ENCODE measurements around the gene PLEKHG3. TPM values are rescaled to one million over a fixed set of nuclear protein-coding genes. Genes with fewer than 3 reads are reported as not detected.

PLEKHG3 gene
- total RNA-seq, 2 donors from 2014 or later, result 2.4 to 8.8 TPM

DNA sequence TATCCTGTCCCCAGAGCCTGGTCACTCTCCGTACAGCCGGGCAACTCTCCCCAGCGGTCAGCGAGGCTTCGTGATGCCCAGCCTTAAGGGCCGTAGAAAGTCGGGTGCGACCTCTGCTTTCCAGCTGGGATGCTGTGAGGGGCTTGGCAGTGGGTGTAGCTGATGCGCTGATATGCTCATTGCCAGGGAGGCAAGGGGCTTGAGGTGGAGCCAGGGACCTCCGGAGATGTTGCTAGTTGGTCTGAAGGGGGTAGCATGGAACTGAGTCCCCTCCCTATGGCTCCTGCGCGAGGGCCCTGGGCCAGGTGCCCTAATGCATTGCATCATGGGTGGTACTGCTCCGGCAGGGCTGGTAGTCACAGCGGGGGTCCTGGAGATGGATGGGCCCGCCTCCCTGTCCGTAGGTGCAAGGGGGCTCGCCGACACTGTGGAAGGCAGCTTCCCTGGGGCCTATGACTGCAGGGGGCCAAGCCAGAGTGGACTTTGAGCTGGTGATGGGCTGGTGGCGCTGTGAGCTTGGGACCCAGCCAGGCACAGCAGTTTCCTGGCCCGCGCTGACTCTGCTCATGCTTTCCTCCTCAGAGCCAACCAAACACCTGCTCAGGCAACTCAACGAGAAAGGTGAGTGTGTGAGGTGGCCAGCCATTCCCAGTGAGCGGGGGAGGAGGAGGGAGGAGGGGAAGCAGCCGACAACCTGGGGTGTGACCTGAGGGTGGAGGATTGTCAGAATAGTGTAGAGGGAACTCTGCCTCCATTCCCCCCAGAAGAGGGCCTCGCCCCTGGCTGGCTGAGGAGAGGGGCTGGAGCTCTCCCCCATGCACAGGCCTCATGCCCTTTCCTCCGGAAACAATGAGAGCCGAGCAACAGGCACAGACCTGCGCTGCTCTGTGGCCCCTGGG, 32.3 kb downstream of the PLEKHG3 start:
- DNase-seq (no peak), ATAC-seq (replicated peaks in 1 of 2) (no peak)
- H3K4me3 Mint-ChIP-seq, result no peak overlapping the region
- no peaks in the 10 kb centered on the region for H3K4me1 Mint-ChIP-seq (ENCODE audit: low read depth)
- H3K9me3 Mint-ChIP-seq, result no peaks in the 10 kb centered on the region
- H3K27ac Mint-ChIP-seq, result no peak overlapping the region
- no peaks in the 10 kb centered on the region for H3K36me3 Mint-ChIP-seq (ENCODE audit: insufficient read depth in 2 of 2)
- H3K27me3 Mint-ChIP-seq (ENCODE audit: low read depth), result no peaks in the 10 kb centered on the region

DNA sequence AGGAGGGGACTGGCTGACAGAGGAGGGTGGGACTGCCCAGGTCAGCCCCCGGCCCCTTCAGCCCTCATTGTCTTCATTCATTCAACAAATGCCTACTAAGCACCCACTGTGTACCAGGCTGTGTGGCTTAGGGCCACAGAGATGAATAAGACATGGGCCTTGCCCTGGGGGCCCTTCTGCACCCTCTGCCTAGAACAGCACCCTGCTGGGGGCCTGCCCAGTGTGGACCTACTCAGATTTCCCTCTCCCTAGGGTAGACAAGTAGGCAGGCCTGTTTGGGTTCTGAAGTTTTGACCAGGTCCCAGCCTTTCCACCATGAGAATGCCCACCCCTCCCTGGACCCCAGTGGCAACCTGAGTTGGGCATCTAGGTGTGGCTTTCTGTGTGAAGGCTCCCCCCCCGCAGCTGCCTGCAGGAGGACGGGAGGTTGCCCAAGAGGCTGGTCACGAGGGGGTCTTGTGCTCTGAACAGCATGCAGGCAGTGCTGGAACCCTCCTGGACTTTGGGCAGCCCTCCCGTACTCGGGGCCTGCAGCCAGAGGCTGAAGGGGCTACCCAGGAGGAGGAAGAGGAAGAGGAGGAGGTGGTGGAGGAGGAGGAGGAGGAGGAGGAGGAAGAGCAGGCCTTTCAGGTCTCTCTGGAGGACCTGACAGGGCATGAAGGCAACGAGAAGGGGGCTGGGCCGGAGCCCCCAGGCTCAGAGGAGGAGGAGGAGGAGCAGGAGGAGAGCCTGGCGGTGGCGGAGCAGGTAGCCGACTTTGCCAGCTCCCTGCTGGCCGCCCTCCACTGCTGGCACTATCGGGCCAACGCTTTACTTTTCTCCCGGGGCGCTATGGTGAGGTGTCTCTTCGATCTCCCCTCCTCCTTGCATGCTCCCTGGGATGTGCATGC, 33.4 kb downstream of the PLEKHG3 start:
- DNase-seq (no peak), ATAC-seq (replicated peaks in 1 of 2) (no peak)
- Mint-ChIP-seq H3K4me3 (no peak overlapping the region), H3K27ac (no peak overlapping the region), H3K36me3 (ENCODE audit: insufficient read depth in 2 of 2) (no peaks in the 10 kb centered on the region), H3K9me3 (no peaks in the 10 kb centered on the region), H3K27me3 (ENCODE audit: low read depth) (no peaks in the 10 kb centered on the region), H3K4me1 (ENCODE audit: low read depth) (no peaks in the 10 kb centered on the region)

DNA sequence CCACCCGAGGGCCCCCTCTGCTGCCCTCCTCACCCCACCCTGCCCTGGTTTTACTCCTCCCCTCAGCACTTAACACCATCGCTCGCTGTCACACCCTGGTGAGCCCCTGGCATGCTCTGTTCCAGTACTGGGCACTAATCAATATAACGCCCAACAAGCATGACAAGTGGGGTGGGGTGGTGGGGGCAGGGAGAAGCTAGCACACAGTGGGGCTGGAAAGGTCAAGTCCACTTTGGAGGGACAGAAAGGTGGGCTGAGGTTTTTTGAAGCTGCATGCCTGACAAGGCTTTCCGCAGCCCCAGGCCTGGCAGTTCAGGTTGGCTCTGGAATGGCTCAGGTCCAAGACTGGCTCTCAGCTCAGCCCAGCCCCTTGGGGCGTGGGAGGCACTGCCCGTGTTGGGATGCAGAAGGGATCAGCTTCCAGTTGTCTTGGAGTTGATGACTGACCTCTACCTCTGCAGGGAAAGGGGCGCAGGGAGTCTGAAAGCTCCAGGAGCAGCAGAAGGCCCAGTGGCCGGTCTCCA, 34.1 kb downstream of the PLEKHG3 start:
- no peaks in the 10 kb centered on the region for H3K4me1 Mint-ChIP-seq (ENCODE audit: low read depth)
- H3K36me3 Mint-ChIP-seq (ENCODE audit: insufficient read depth in 2 of 2), result no peaks in the 10 kb centered on the region
- H3K27ac Mint-ChIP-seq, result peak overlapping the region; percentile 42
- H3K4me3 Mint-ChIP-seq, result no peak overlapping the region
- DNase-seq, result no peak
- no peaks in the 10 kb centered on the region for H3K9me3 Mint-ChIP-seq
- H3K27me3 Mint-ChIP-seq (ENCODE audit: low read depth), result no peaks in the 10 kb centered on the region
- no peak for ATAC-seq (replicated peaks in 1 of 2)

DNA sequence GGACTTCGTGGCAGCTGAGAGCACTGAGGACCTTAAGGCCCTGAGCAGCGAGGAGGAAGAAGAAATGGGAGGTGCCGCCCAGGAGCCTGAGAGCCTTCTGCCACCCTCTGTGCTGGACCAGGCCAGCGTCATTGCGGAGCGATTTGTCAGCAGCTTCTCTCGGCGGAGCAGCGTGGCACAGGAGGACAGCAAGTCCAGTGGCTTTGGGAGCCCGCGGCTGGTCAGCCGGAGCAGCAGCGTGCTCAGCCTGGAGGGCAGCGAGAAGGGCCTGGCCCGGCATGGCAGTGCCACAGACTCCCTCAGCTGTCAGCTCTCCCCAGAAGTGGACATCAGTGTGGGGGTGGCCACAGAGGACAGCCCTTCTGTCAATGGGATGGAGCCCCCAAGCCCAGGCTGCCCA, 37.0 kb downstream of the PLEKHG3 start:
- Mint-ChIP-seq H3K4me3 (no peak overlapping the region), H3K9me3 (no peaks in the 10 kb centered on the region), H3K27me3 (ENCODE audit: low read depth) (no peaks in the 10 kb centered on the region), H3K36me3 (ENCODE audit: insufficient read depth in 2 of 2) (no peaks in the 10 kb centered on the region), H3K4me1 (ENCODE audit: low read depth) (no peaks in the 10 kb centered on the region), H3K27ac (no peak overlapping the region)
- ATAC-seq (replicated peaks in 1 of 2) (no peak), DNase-seq (no peak)

DNA sequence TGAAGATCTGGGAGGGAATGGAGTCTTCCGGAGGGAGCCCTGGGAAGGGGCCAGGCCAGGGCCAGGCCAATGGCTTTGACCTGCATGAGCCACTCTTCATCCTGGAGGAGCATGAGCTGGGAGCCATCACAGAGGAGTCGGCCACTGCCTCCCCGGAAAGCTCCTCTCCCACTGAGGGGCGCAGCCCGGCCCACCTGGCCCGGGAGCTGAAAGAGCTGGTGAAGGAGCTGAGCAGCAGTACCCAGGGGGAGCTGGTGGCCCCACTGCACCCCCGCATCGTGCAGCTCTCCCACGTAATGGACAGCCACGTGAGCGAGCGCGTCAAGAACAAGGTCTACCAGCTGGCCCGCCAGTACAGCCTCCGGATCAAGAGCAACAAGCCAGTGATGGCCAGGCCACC, 37.7 kb downstream of the PLEKHG3 start:
- Mint-ChIP-seq H3K36me3 (ENCODE audit: insufficient read depth in 2 of 2) (no peaks in the 10 kb centered on the region), H3K4me1 (ENCODE audit: low read depth) (no peaks in the 10 kb centered on the region), H3K27ac (no peak overlapping the region), H3K9me3 (no peaks in the 10 kb centered on the region), H3K4me3 (no peak overlapping the region), H3K27me3 (ENCODE audit: low read depth) (no peaks in the 10 kb centered on the region)
- ATAC-seq (replicated peaks in 1 of 2), result no peak
- no peak for DNase-seq

DNA sequence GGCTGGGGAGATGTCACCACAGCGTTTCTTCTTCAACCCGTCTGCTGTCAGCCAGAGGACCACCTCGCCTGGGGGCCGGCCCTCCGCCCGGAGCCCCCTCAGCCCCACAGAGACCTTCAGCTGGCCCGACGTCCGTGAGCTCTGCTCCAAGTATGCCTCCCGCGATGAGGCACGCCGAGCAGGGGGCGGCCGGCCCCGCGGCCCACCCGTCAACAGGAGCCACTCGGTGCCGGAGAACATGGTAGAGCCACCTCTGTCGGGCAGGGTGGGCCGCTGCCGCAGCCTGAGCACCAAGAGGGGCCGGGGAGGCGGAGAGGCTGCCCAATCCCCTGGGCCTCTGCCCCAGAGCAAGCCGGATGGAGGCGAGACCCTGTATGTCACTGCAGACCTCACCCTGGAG, 38.8 kb downstream of the PLEKHG3 start:
- no peak for ATAC-seq (replicated peaks in 1 of 2)
- no peaks in the 10 kb centered on the region for H3K36me3 Mint-ChIP-seq (ENCODE audit: insufficient read depth in 2 of 2)
- DNase-seq, result no peak
- H3K27ac Mint-ChIP-seq, result no peak overlapping the region
- no peaks in the 10 kb centered on the region for H3K4me1 Mint-ChIP-seq (ENCODE audit: low read depth)
- H3K27me3 Mint-ChIP-seq (ENCODE audit: low read depth), result no peaks in the 10 kb centered on the region
- no peak overlapping the region for H3K4me3 Mint-ChIP-seq
- no peaks in the 10 kb centered on the region for H3K9me3 Mint-ChIP-seq

DNA sequence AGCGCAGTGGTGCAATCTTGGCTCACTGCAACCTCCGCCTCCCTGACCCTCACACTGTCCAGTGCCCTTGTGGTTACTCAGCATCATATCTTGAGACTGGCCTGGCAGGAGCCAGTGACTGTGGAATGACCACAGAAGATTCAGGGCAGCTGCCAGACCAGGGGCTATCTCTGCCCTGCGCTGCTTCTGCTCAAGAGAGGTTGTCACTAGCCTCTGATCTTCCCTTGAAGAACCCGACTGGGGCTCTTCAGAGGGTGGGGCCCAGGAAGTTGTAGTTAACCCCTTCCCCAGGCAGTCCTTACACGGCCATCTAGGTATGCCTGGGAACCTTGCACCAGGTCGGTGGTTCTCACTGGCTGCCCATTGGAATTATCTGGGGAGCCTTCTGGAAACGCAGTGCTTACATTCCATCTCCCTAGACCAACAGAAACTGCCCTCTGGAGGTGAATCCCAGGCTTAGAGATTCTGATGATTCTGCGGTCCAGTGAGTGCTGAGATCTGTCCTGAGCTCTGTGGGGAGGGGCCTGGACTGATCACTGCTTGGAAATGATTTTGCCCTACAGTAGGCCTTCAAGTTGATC, 41.4 kb downstream of the PLEKHG3 start:
- H3K36me3 Mint-ChIP-seq (ENCODE audit: insufficient read depth in 2 of 2), result no peaks in the 10 kb centered on the region
- no peaks in the 10 kb centered on the region for H3K4me1 Mint-ChIP-seq (ENCODE audit: low read depth)
- ATAC-seq (replicated peaks in 1 of 2), result no peak
- DNase-seq, result no peak
- no peak overlapping the region for H3K27ac Mint-ChIP-seq
- no peaks in the 10 kb centered on the region for H3K27me3 Mint-ChIP-seq (ENCODE audit: low read depth)
- no peak overlapping the region for H3K4me3 Mint-ChIP-seq
- no peaks in the 10 kb centered on the region for H3K9me3 Mint-ChIP-seq

DNA sequence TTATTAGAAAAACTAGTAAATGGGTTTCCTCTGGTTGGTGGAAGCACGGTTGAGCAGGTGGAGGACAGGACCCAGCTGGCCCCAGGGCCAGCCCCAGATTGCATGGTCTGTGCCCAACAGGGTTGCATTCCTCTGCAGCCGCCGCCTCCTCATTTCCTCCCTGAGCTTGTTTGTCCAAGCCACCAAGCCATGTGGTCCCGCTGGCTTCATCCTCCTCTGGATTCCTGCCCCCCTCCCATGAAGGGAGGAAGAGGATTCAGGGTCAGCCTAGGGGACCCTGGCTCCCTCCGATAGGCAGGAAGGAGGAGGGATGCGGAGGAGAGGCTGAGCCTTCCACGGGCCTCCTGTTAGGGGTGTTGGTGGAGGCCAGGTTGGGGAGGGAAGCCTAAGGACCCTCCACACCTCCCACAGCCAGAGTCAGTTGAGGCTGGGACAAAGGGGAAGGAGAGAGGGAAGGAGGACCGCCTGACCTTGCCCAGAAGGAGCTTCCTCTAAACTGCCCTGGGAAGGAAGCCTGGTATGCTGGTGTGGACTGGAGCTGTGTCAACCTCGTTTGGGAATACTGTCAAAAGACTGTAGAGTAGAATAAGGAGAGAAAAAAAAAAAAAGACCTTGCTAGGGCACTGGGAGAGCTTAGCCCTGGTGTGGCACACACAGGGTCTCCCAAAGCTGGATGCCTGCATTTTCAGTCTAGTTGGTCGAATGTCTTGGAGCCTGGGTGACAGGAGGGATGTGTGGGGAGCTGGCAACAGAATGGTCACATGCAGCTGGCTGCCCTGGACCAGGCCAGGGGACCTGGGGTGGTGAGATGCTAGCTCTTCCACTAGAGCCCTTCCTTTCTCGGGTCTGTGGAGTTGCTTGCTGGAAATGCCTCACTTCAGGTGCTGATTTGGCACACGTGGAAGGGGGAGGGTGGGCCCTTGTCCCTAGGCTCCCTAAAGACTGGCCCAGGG, 42.4 kb downstream of the PLEKHG3 start:
- Mint-ChIP-seq H3K9me3 (no peaks in the 10 kb centered on the region), H3K36me3 (ENCODE audit: insufficient read depth in 2 of 2) (no peaks in the 10 kb centered on the region), H3K4me3 (no peak overlapping the region), H3K27ac (no peak overlapping the region), H3K4me1 (ENCODE audit: low read depth) (no peaks in the 10 kb centered on the region), H3K27me3 (ENCODE audit: low read depth) (no peaks in the 10 kb centered on the region)
- no peak for DNase-seq
- no peak for ATAC-seq (replicated peaks in 1 of 2)

DNA sequence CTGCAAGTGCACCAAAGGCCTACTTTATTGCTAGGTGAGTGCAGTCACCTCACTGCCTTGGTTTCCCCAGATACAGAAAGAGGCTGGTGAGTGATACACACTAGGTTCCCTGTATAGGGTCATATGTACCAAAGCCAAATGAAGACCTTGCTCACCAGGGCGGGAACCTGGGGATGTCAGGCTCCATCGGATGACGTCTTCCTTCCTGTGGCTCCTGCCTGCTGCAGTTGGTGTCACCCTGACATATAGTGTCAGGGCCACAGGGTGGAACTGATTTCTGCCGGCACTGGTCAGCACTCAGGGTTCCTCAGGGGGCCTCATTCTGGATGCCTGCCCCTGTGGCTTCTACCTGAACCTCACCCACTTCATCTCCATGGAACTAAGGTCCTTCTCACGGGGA, 43.1 kb downstream of the PLEKHG3 start:
- Mint-ChIP-seq H3K27ac (peak overlapping the region; percentile 71), H3K4me3 (no peak overlapping the region), H3K4me1 (ENCODE audit: low read depth) (no peaks in the 10 kb centered on the region), H3K9me3 (no peaks in the 10 kb centered on the region), H3K27me3 (ENCODE audit: low read depth) (no peaks in the 10 kb centered on the region), H3K36me3 (ENCODE audit: insufficient read depth in 2 of 2) (no peaks in the 10 kb centered on the region)
- DNase-seq (no peak), ATAC-seq (replicated peaks in 1 of 2) (peak in 1 of 2 donors; percentile 54)

DNA sequence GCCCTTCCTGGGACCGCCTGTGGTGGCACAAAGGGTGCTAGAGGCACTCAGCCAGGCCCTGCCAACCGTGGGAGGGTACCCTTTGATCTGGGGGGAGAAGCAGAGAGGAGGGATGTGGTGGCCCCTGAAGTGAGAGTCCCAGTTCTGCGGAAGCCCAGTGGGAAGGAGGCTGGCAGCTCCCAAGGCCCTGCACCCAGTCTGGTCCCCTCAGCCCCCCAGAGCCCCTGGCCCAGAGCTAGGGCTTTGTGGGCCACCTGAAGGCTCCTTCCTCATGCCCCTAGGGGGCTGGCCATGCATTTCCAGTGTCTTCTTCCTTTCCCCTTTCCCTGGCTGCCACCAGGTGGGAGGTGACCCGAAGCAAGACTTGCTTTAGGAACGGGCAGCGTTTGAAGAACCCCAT, 44.3 kb downstream of the PLEKHG3 start:
- DNase-seq (no peak), ATAC-seq (replicated peaks in 1 of 2) (no peak)
- H3K27ac Mint-ChIP-seq, result no peak overlapping the region
- no peaks in the 10 kb centered on the region for H3K27me3 Mint-ChIP-seq (ENCODE audit: low read depth)
- no peaks in the 10 kb centered on the region for H3K4me1 Mint-ChIP-seq (ENCODE audit: low read depth)
- no peak overlapping the region for H3K4me3 Mint-ChIP-seq
- H3K9me3 Mint-ChIP-seq, result no peaks in the 10 kb centered on the region
- H3K36me3 Mint-ChIP-seq (ENCODE audit: insufficient read depth in 2 of 2), result no peaks in the 10 kb centered on the region

DNA sequence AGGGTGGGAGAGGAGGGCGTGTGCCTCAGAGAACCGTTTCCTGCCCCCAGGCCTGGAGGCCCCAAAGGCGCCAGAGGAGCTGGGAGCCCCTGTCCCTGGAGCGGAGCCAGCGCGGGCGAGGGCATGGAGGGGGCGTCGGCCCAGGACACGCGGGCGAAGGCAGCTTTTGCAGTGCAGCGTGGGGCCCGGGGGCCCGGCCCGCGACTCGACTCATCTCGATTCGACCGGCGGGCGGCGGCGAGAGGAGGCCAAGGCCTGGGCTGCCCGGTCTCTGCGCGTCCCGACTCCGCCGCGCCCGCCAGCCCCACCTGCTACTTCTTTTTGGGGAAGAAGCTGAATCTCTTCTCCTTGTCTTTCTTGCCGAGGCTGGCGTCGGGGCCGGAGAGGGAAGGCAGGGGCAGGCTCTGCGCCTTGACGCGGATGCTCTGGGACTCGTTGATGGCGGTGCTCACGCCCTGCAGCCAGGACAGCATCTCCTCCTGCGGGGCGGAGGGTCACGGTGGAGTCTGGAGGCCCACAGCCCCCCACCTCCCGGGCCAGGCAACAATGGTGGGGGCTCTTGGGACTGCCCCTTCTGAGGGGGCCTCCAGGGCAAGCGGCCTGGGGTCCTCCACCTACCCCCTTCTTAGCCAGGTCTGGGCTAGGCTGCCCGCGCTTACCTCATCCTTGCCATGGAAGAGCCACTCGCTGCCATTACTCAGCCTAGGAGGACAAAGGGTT, 44.9 kb downstream of the PLEKHG3 start:
- ATAC-seq (replicated peaks in 1 of 2), result no peak
- H3K27ac Mint-ChIP-seq, result no peak overlapping the region
- no peak for DNase-seq
- H3K4me3 Mint-ChIP-seq, result no peak overlapping the region
- no peaks in the 10 kb centered on the region for H3K4me1 Mint-ChIP-seq (ENCODE audit: low read depth)
- no peaks in the 10 kb centered on the region for H3K9me3 Mint-ChIP-seq
- H3K36me3 Mint-ChIP-seq (ENCODE audit: insufficient read depth in 2 of 2), result no peaks in the 10 kb centered on the region
- no peaks in the 10 kb centered on the region for H3K27me3 Mint-ChIP-seq (ENCODE audit: low read depth)

DNA sequence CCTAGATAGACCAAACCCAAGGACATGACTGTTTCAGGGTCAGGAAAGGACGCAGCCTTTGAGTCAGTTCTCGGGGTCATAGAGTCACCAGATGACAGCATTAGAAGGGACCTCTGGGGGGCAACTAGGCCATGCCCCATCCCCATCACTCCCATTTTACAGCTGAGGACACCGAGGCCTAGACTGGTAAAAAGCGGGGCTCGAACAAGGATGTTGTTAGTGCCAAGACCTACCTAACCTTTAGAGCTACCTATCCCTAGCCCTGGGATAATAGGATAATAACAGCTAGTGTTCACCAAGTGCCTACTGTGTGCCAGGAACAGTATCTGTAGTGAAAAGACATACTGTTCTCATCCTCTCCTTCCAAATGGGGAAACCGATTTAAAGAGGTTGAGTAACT, 48.7 kb downstream of the PLEKHG3 start:
- H3K27ac Mint-ChIP-seq, result no peak overlapping the region
- no peaks in the 10 kb centered on the region for H3K36me3 Mint-ChIP-seq (ENCODE audit: insufficient read depth in 2 of 2)
- H3K27me3 Mint-ChIP-seq (ENCODE audit: low read depth), result no peaks in the 10 kb centered on the region
- DNase-seq (no peak), ATAC-seq (replicated peaks in 1 of 2) (no peak)
- H3K4me1 Mint-ChIP-seq (ENCODE audit: low read depth), result no peaks in the 10 kb centered on the region
- no peaks in the 10 kb centered on the region for H3K9me3 Mint-ChIP-seq
- no peak overlapping the region for H3K4me3 Mint-ChIP-seq
